ENCODE data around the gene L3MBTL1.

The L3MBTL1 gene

GRCh38 chr20:43590036-43590391, 82.5 kb downstream of the L3MBTL1 start:
- no peak for DNase-seq (ENCODE audit: low read depth)

GRCh38 chr20:43590392-43591303, 83.2 kb downstream of the L3MBTL1 start, which contains the start of gene IFT52:
TSS of gene IFT52 (plus strand) at chr20:43590937. CDS start at chr20:43594699, 3,762 bp downstream.
- peak; percentile 79 for DNase-seq (ENCODE audit: low read depth)

All from activated T-helper 1 cell treated with Interleukin-2 at 50 U/mL for 16 hours (primary cell).